ENCODE measurements around the gene COG4.
A peak's percentile ranks its signal among the peaks of the same experiment; 100 is the strongest.

COG4 gene

GRCh38 chr16:70481929-70482536, 41.3 kb downstream of the COG4 start:
- Histone ChIP-seq H3K9me3 (no peaks in the 10 kb centered on the region), H3K4me1 (no peaks in the 10 kb centered on the region), H3K36me3 (replicated peaks) (peaks cover 41% of the 10 kb centered on the region), H3K4me3 (no peak overlapping the region), H3K27me3 (ENCODE audit: low read depth) (no peaks in the 10 kb centered on the region)
- DNase-seq (ENCODE audit: low spot score in 2 of 2), result no peak
- in situ Hi-C loops (cut with MboI; ENCODE audit: low sequenced_read_pairs), result no loop called here

DNA sequence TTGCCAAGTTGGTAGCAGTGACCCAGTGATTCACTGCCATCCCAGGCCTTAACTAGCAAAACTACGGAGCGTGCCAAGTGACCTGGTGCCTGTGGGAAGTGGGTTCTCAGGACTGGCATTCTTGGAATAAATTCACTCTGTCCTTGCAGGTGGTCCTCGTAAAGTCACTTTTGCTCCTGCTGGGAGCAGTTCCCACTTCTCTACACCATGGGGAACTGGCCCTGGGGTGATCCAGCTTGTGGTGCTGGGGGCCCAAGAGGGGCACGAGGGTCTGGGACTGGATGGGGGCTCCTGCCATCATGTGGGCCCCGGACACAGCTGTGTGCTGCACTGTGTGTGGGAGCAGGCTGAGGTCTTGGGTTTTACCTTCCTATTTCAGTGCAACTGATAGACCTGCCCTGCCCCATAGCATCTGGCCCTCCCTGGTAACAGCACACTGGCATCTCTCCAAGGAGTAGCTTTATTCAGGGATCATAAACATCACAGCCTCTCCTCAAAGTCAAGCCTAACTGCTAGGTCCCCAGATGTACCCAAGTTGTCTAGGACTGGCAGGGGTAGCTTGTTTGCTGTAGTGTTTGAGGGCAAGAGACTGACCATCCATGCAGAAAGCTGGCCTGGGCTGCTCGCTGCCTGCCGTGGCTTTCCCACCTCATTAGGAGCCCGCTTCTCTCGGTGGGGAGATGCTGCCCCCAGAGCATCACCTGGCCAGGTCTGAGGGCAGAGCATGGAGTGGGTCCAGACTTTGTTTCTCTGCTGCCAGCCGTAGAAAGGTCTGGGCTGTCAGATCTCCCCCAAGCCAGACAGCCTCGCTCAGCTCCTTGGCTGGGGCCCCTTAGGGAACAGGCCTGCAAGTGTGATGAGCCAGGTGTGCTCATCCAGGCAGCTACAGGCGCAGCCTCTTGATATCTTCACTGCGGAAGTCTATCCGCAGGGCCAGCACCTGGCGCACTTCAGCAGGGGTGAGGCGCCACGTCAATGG, 42.9 kb downstream of the COG4 start:
- no peak for DNase-seq (ENCODE audit: low spot score in 2 of 2)
- H3K4me3 ChIP-seq, result no peak overlapping the region
- no peaks in the 10 kb centered on the region for H3K4me1 ChIP-seq
- H3K27me3 ChIP-seq (ENCODE audit: low read depth), result no peaks in the 10 kb centered on the region
- no peaks in the 10 kb centered on the region for H3K9me3 ChIP-seq
- peaks cover 45% of the 10 kb centered on the region for H3K36me3 ChIP-seq (replicated peaks)
- in situ Hi-C loops (cut with MboI; ENCODE audit: low sequenced_read_pairs), result no loop called here

DNA sequence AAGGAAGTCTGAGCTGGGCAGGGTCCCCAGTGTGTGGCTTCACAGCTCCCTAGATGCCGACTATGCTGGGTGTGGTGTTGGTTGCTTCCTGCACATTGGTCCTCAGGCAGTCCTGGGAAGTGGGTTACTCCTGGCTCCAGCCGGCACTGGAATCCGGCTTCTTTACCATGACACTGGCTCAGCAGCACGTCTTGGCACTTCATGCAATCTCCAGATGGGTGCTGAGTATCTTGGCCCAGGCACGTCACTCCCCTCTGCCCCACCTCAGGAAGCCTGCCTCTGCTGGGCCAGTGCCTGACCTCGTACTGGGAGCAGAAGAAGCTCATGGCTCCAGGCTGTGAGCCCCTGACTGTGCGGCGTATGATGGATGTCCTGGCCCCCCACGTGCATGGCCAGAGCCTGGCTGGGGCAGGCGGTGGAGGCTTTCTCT, 44.4 kb downstream of the COG4 start:
- Histone ChIP-seq H3K27me3 (ENCODE audit: low read depth) (no peaks in the 10 kb centered on the region), H3K9me3 (no peaks in the 10 kb centered on the region), H3K4me3 (no peak overlapping the region), H3K36me3 (replicated peaks) (peaks cover 45% of the 10 kb centered on the region), H3K4me1 (no peaks in the 10 kb centered on the region)
- in situ Hi-C loops (cut with MboI; ENCODE audit: low sequenced_read_pairs), result no loop called here
- DNase-seq (ENCODE audit: low spot score in 2 of 2), result no peak

- no peaks in the 10 kb centered on the region for H3K27me3 ChIP-seq (ENCODE audit: low read depth)
- DNase-seq (ENCODE audit: low spot score in 2 of 2), result no peak
- H3K9me3 ChIP-seq, result no peaks in the 10 kb centered on the region
- H3K4me3 ChIP-seq, result no peak overlapping the region
- no peaks in the 10 kb centered on the region for H3K4me1 ChIP-seq
- in situ Hi-C loops (cut with MboI; ENCODE audit: low sequenced_read_pairs), result no loop called here
- H3K36me3 ChIP-seq (replicated peaks), result peaks cover 38% of the 10 kb centered on the region
These were observed 45.2 kb downstream of the COG4 start for GRCh38 chr16:70478169-70478568.

DNA sequence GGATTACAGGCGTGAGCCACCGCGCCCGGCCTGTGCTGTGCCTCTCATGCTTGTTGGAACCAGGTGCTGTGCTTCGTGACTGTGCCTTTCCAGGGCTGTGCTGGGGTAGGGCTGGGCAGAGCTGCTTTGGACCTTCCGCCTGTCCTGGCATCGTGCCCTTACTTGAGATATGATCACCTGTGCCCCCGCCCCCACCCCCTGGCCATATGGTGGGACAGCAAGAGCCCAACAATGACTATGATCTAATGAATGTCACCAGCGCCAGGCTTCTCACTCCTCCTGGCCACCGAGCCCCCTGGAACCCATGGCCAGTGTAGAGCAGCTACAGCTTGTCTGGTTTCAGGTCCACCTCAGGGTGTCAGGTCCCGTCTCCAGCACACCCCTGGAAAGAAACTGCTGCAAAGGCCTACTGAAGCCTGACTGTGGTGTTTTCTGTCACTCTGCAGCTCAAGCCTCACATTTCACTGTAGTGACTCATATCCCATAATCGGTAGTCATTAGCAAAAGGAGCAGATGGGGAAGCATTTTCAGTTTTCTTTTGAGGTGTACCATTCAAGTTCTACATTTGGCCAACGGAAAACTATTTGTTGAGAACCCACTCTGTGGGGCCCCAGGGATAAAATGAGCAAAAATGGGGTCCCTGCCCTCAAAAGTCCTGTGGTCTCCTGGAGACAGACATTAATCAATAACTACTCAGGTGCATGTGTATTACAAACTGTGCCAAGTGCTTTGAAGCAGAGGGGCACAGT, 46.9 kb downstream of the COG4 start:
- no peaks in the 10 kb centered on the region for H3K27me3 ChIP-seq (ENCODE audit: low read depth)
- H3K4me3 ChIP-seq, result no peak overlapping the region
- H3K36me3 ChIP-seq (replicated peaks), result peaks cover 34% of the 10 kb centered on the region
- in situ Hi-C loops (cut with MboI; ENCODE audit: low sequenced_read_pairs), result no loop called here
- no peak for DNase-seq (ENCODE audit: low spot score in 2 of 2)
- no peaks in the 10 kb centered on the region for H3K4me1 ChIP-seq
- H3K9me3 ChIP-seq, result no peaks in the 10 kb centered on the region

DNA sequence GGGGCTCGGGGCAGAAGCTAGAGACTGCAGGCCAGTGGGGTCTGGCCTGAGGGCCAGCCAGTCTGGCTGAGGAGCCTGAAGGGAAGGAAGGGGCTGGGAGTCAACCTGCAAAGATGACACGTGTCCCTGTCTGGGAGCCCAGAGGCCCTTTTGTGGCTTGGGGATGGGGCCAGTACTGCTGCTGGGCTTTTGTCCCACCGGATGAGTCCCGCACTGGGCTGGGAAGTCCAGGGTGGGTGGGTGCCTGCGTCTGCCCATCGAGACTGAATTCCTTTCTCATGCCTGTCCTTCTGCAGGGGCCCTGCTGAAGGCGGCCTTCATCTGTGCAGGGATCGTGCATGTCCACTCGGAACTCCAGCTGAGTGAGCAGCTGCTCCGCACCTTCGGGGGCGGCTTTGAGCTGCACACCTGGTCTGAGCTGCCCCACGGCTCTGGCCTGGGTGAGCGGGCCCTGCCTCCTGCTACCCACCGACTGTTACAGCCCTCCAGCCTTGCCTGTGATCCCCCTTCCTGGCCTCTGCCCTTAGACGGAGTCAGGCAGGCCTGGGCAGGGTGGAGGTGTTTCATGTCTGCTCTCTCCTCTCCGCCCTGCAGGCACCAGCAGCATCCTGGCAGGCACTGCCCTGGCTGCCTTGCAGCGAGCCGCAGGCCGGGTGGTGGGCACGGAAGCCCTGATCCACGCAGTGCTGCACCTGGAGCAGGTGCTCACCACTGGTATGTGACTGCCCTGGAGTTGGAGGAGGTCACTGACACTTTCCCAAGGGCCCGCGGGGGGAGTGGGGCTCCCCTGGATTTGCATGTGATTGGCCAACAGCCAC, 48.1 kb downstream of the COG4 start:
- H3K4me3 ChIP-seq, result no peak overlapping the region
- no peaks in the 10 kb centered on the region for H3K27me3 ChIP-seq (ENCODE audit: low read depth)
- DNase-seq (ENCODE audit: low spot score in 2 of 2), result no peak
- H3K36me3 ChIP-seq (replicated peaks), result peaks cover 22% of the 10 kb centered on the region
- H3K9me3 ChIP-seq, result no peaks in the 10 kb centered on the region
- no peaks in the 10 kb centered on the region for H3K4me1 ChIP-seq
- in situ Hi-C loops (cut with MboI; ENCODE audit: low sequenced_read_pairs), result no loop called here

DNA sequence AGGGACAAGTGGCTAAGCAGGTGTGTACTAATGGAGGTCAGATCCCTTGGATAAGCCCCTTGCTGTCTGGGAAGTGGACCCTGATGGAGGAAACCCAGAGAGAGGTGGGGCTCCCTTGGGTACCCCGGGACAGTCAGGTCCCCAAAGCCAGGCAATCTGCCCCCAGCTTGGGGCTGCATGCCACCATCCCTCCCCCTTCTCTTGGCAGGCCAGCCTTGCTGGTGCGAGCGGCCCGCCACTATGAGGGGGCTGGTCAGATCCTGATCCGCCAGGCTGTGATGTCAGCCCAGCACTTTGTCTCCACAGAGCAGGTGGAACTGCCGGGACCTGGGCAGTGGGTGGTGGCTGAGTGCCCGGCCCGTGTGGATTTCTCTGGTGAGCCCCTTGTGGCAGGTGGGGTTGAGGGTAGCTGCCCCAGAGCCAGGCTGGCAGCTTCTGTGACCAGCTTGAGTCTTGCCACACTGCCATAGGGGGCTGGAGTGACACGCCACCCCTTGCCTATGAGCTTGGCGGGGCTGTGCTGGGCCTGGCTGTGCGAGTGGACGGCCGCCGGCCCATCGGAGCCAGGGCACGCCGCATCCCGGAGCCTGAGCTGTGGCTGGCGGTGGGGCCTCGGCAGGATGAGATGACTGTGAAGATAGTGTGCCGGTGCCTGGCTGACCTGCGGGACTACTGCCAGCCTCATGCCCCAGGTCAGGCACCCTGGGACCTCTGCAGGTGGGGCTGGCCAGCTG, 48.9 kb downstream of the COG4 start:
- in situ Hi-C loops (cut with MboI; ENCODE audit: low sequenced_read_pairs), result no loop called here
- no peaks in the 10 kb centered on the region for H3K9me3 ChIP-seq
- DNase-seq (ENCODE audit: low spot score in 2 of 2), result no peak

DNA sequence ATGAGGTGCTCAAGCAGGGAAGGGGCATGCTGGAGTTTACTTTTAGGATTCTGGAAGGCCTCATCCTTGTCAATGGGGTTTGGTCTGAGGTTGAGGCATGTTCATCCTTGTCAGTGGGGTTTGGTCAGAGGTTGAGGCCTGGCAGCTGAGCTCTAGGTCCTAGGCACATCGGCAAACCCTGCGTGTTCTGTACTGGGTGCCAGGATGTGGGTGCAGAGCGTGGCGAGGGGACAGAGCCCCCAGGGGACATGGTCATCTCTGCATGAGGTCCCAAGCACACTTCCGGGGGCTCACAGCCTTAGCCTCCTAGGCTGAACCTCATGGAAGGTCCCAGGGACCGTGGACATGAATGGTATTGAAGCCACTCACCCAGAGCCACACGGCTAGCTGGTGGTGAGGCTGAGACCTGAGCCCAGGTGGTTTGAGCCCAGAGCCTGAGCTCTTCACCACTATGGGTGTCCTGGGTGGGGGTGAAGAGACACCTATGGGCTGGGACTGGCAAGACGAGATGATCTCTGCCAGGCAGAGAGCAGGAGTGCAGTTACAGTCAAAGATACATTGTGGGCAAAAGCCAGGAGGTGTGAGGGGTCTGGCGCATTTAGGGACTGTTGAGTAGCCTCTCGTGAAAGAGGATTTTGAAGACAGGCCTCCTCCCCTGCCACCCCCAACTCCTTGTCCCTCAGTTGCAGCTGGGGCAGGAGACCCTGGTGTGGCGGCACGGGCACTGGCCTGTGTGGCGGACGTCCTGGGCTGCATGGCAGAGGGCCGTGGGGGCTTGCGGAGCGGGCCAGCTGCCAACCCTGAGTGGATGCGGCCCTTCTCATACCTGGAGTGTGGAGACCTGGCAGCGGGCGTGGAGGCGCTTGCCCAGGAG, 49.7 kb downstream of the COG4 start:
- DNase-seq (ENCODE audit: low spot score in 2 of 2), result no peak

More for the DNA sequence above, 48.9 kb downstream of the COG4 start:
- Histone ChIP-seq H3K36me3 (replicated peaks) (peaks cover 15% of the 10 kb centered on the region), H3K4me3 (no peak overlapping the region), H3K27me3 (ENCODE audit: low read depth) (no peaks in the 10 kb centered on the region), H3K4me1 (no peaks in the 10 kb centered on the region)

GRCh38 chr16:70472786-70473433, 50.4 kb downstream of the COG4 start:
- H3K9me3 ChIP-seq, result no peaks in the 10 kb centered on the region
- H3K27me3 ChIP-seq (ENCODE audit: low read depth), result no peaks in the 10 kb centered on the region
- in situ Hi-C loops (cut with MboI; ENCODE audit: low sequenced_read_pairs), result no loop called here
- no peaks in the 10 kb centered on the region for H3K4me1 ChIP-seq
- no peak overlapping the region for H3K4me3 ChIP-seq
- peaks cover 4% of the 10 kb centered on the region; the same call in 1 of the 2 replicates for H3K36me3 ChIP-seq (replicated peaks)
- DNase-seq (ENCODE audit: low spot score in 2 of 2), result no peak

More for the DNA sequence above, 49.7 kb downstream of the COG4 start:
- H3K4me1 ChIP-seq, result no peaks in the 10 kb centered on the region
- H3K36me3 ChIP-seq (replicated peaks), result peaks cover 8% of the 10 kb centered on the region
- H3K4me3 ChIP-seq, result no peak overlapping the region
- in situ Hi-C loops (cut with MboI; ENCODE audit: low sequenced_read_pairs), result no loop called here
- H3K9me3 ChIP-seq, result no peaks in the 10 kb centered on the region
- no peaks in the 10 kb centered on the region for H3K27me3 ChIP-seq (ENCODE audit: low read depth)

GRCh38 chr16:70470927-70471341, 52.4 kb downstream of the COG4 start:
- Histone ChIP-seq H3K27me3 (ENCODE audit: low read depth) (no peaks in the 10 kb centered on the region), H3K4me1 (no peaks in the 10 kb centered on the region), H3K9me3 (no peaks in the 10 kb centered on the region), H3K36me3 (replicated peaks) (no peaks in the 10 kb centered on the region), H3K4me3 (no peak overlapping the region)
- in situ Hi-C loops (cut with MboI; ENCODE audit: low sequenced_read_pairs), result no loop called here
- DNase-seq (ENCODE audit: low spot score in 2 of 2), result peak in 1 of 2 experiments; percentile 28

- no peaks in the 10 kb centered on the region for H3K36me3 ChIP-seq (replicated peaks)
- no peak for DNase-seq (ENCODE audit: low spot score in 2 of 2)
- in situ Hi-C loops (cut with MboI; ENCODE audit: low sequenced_read_pairs), result no loop called here
- no peaks in the 10 kb centered on the region for H3K4me1 ChIP-seq
- no peaks in the 10 kb centered on the region for H3K27me3 ChIP-seq (ENCODE audit: low read depth)
- no peaks in the 10 kb centered on the region for H3K9me3 ChIP-seq
- H3K4me3 ChIP-seq, result no peak overlapping the region
These were observed 53.0 kb downstream of the COG4 start for GRCh38 chr16:70470141-70470926.

Measured in HAP-1 (cell line).